ENCODE measurements around the gene C1QB.

GRCh38 chr1:22650089-22650693, 2.8 kb upstream of the C1QB start:
- TF ChIP-seq, protein P1, sequence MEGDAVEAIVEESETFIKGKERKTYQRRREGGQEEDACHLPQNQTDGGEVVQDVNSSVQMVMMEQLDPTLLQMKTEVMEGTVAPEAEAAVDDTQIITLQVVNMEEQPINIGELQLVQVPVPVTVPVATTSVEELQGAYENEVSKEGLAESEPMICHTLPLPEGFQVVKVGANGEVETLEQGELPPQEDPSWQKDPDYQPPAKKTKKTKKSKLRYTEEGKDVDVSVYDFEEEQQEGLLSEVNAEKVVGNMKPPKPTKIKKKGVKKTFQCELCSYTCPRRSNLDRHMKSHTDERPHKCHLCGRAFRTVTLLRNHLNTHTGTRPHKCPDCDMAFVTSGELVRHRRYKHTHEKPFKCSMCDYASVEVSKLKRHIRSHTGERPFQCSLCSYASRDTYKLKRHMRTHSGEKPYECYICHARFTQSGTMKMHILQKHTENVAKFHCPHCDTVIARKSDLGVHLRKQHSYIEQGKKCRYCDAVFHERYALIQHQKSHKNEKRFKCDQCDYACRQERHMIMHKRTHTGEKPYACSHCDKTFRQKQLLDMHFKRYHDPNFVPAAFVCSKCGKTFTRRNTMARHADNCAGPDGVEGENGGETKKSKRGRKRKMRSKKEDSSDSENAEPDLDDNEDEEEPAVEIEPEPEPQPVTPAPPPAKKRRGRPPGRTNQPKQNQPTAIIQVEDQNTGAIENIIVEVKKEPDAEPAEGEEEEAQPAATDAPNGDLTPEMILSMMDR (IDR thresholded peaks at IDR 0.05): no peak
- TF ChIP-seq ZC3H11A (IDR thresholded peaks at IDR 0.05) (no peak), MAZ (IDR thresholded peaks at IDR 0.05; ENCODE audit: borderline replicate concordance, low read depth, low read length) (no peak), EP300 (IDR thresholded peaks at IDR 0.05) (no peak), MAFK (IDR thresholded peaks at IDR 0.05; ENCODE audit: partially characterized antibody) (no peak), BHLHE40 (IDR thresholded peaks at IDR 0.05; ENCODE audit: low read depth, low read length) (no peak), KDM1A (IDR thresholded peaks at IDR 0.05; ENCODE audit: low read depth) (no peak)
- TF ChIP-seq, protein P2, sequence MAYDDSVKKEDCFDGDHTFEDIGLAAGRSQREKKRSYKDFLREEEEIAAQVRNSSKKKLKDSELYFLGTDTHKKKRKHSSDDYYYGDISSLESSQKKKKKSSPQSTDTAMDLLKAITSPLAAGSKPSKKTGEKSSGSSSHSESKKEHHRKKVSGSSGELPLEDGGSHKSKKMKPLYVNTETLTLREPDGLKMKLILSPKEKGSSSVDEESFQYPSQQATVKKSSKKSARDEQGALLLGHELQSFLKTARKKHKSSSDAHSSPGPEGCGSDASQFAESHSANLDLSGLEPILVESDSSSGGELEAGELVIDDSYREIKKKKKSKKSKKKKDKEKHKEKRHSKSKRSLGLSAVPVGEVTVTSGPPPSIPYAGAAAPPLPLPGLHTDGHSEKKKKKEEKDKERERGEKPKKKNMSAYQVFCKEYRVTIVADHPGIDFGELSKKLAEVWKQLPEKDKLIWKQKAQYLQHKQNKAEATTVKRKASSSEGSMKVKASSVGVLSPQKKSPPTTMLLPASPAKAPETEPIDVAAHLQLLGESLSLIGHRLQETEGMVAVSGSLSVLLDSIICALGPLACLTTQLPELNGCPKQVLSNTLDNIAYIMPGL (CRISPR knock-in tag; IDR thresholded peaks at IDR 0.05; ENCODE audit: borderline replicate concordance): no peak
- TF ChIP-seq, protein P3, sequence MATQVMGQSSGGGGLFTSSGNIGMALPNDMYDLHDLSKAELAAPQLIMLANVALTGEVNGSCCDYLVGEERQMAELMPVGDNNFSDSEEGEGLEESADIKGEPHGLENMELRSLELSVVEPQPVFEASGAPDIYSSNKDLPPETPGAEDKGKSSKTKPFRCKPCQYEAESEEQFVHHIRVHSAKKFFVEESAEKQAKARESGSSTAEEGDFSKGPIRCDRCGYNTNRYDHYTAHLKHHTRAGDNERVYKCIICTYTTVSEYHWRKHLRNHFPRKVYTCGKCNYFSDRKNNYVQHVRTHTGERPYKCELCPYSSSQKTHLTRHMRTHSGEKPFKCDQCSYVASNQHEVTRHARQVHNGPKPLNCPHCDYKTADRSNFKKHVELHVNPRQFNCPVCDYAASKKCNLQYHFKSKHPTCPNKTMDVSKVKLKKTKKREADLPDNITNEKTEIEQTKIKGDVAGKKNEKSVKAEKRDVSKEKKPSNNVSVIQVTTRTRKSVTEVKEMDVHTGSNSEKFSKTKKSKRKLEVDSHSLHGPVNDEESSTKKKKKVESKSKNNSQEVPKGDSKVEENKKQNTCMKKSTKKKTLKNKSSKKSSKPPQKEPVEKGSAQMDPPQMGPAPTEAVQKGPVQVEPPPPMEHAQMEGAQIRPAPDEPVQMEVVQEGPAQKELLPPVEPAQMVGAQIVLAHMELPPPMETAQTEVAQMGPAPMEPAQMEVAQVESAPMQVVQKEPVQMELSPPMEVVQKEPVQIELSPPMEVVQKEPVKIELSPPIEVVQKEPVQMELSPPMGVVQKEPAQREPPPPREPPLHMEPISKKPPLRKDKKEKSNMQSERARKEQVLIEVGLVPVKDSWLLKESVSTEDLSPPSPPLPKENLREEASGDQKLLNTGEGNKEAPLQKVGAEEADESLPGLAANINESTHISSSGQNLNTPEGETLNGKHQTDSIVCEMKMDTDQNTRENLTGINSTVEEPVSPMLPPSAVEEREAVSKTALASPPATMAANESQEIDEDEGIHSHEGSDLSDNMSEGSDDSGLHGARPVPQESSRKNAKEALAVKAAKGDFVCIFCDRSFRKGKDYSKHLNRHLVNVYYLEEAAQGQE (IDR thresholded peaks at IDR 0.05): no peak
